ENCODE data around the gene PRKCA.

- TF ChIP-seq EZH2phosphoT487 (IDR thresholded peaks at IDR 0.05; ENCODE audit: borderline replicate concordance) (no peak), CTCF (conservative IDR thresholded peaks at IDR 0.05; ENCODE audit: low read length) (no peak)
Measured at GRCh38 chr17:66518677-66519076, 216.3 kb downstream of the PRKCA start.
